ENCODE results near the gene MRAP2. TPM values are rescaled to one million over a fixed set of nuclear protein-coding genes. Genes with fewer than 3 reads are reported as not detected.
"Not testable (repeated sequence)": the region's sequence is repeated elsewhere in the genome, so short reads cannot be mapped to it uniquely, and the experiment has no call there.

Gene MRAP2
- total RNA-seq, 2 experiments from 2014 or later: not detected

DNA sequence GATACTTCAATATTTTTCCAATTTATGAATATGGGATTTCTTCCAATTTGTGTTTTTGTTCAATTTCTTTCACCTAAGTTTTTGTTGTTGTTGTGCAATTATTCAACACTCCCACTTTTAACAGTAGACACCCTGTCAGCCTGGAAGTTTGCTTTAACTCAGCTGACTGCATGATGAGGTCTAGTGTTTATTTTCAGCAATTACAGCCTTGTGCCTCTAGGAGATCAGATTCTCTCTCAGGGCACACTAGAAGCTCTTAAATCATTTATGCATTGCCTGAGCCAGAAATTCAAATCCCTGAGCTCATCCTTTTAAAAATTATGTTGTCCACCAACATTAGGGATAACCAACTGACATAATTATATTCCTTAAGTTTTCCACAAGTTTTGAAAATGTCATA lies 85.7 kb downstream of the MRAP2 start:
- Mint-ChIP-seq H3K4me1 (no peaks in the 10 kb centered on the region), H3K27ac (no peak overlapping the region), H3K36me3 (peaks cover 21% of the 10 kb centered on the region), H3K9me3 (peaks cover 8% of the 10 kb centered on the region), H3K4me3 (no peak overlapping the region), H3K27me3 (peaks cover 15% of the 10 kb centered on the region)
- no peak for DNase-seq

DNA sequence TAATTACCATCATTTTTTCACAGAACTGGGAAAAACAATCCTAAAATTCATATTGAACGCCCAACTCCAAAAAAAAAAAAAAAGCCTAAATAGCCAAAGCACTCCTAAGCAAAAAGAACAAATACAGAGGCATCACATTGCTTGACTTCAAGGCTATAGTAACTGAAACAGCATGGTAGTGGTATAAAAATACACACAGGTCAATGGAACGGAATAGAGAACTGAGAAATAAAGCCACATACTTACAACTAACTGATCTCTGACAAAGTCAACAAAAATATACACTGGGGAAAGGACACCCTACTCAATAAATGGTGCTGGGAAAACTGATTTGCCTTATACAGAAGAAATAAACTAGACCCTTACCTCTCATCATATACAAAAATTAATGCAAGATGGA lies 89.6 kb downstream of the MRAP2 start:
- Mint-ChIP-seq H3K4me1 (no peaks in the 10 kb centered on the region), H3K27ac (no peak overlapping the region), H3K4me3 (no peak overlapping the region), H3K36me3 (peaks cover 35% of the 10 kb centered on the region), H3K9me3 (no peaks in the 10 kb centered on the region), H3K27me3 (no peaks in the 10 kb centered on the region)
- DNase-seq: no peak

DNA sequence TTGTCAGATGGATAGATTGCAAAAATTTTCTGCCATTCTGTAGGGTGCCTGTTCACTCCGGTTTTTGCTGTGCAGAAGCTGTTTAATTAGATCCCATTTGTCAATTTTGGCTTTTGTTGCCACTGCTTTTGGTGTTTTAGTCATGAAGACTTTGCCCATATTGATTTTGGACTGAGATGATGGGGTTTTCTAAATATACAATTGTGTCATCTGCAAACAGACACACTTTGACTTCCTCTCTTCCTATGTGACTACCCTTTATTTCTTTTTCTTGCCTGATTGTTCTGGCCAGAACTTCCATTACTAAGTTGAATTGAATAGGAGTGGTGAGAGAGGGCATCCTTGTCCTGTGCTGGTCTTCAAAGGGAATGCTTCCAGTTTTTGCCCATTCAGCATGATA lies 96.0 kb downstream of the MRAP2 start:
- not testable (repeated sequence) for H3K27ac Mint-ChIP-seq, DNase-seq, H3K4me1 Mint-ChIP-seq, H3K4me3 Mint-ChIP-seq, H3K27me3 Mint-ChIP-seq
- Mint-ChIP-seq H3K9me3 (peaks cover 10% of the 10 kb centered on the region), H3K36me3 (peaks cover 36% of the 10 kb centered on the region)

DNA sequence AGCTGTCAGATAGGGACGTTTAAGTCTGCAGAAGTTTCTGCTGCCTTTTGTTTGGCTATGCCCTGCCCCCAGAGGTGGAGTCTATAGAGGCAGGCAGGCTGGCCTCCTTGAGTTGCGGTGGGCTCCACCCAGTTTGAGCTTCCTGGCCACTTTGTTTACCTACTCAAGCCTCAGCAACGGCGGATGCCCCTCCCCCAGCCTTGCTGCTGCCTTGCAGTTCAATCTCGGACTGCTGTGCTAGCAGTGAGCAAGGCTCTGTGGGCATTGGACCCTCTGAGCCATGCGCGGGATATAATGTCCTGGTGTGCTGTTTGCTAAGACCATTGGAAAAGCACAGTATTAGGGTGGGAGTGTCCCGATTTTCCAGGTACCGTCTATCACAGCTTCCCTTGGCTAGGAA lies 99.8 kb downstream of the MRAP2 start:
- H3K4me1 Mint-ChIP-seq, H3K27ac Mint-ChIP-seq, H3K4me3 Mint-ChIP-seq, DNase-seq, H3K27me3 Mint-ChIP-seq: not testable (repeated sequence)
- Mint-ChIP-seq H3K9me3 (peaks cover 10% of the 10 kb centered on the region), H3K36me3 (peaks cover 27% of the 10 kb centered on the region)

DNA sequence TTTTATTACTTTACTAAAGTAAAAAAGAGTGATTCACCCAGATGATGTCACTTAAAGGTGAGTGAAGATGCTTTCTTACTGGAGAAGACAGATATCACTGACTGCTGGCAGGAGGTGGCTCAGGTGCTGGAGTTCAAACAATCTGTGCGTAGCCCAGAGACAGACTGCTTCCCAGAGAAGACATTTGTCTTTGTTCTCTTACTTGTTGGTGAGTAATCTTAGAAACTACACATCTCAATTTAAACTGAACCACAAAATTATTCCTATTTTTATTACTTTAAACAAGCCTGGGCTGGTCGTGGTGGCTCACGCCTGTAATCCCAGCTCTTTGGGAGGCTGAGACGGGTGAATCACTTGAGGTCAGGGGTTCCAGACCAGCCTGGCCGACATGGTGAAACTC lies 101.7 kb downstream of the MRAP2 start:
- H3K9me3 Mint-ChIP-seq: peaks cover 6% of the 10 kb centered on the region
- no peak overlapping the region for H3K4me3 Mint-ChIP-seq
- H3K27me3 Mint-ChIP-seq: no peaks in the 10 kb centered on the region
- H3K27ac Mint-ChIP-seq: no peak overlapping the region
- peaks cover 25% of the 10 kb centered on the region for H3K36me3 Mint-ChIP-seq
- DNase-seq: no peak
- peaks cover 2% of the 10 kb centered on the region for H3K4me1 Mint-ChIP-seq

DNA sequence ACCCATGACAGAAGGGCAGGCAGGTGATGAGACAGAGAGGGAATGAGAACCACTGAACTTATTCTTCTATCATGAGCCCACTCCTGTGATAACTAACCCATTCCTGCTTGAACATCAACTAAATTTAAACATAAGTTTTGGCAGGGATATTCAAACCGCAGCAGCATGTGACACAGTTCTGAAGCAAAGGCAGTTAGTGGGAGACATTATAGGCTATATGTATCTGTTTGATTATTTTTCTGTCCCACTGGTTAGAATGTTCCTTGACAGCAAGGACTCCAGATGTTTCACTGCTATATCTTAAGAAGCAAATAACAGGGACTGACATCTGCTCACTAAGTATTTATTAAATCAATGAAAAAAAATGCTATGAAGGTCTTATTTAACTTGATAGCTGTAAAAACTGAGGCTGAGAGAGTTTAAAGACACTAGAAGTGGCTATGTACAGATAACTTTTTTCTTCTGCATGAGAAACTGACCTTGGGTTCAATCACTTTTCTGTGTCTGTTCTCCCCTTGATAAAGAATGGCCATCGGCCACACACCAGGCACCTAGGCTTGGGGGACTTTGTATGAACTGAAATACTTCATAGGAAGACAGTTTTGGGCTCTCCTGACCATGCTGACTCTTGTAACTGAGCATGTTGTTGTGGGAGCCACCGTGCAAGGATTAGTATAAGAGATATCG lies 102.9 kb downstream of the MRAP2 start:
- no peaks in the 10 kb centered on the region for H3K27me3 Mint-ChIP-seq
- peaks cover 2% of the 10 kb centered on the region for H3K4me1 Mint-ChIP-seq
- no peak overlapping the region for H3K27ac Mint-ChIP-seq
- DNase-seq: no peak
- peaks cover 3% of the 10 kb centered on the region for H3K9me3 Mint-ChIP-seq
- H3K36me3 Mint-ChIP-seq: peaks cover 24% of the 10 kb centered on the region
- H3K4me3 Mint-ChIP-seq: no peak overlapping the region

DNA sequence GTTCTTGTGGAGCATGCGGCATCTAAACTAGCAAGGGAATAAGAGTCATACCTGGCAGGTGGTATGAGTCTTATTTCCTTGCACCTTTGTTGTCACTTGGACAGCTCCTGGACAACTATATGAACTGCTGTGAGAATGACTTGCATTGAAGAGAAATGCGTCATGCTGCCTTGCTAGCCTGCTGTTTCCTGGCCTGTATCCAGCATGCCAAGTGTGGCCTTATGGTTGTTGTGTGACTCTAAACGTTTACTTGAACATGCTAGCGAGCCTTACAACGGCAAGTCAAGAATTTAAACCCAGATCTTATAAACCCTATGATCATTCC lies 103.4 kb downstream of the MRAP2 start:
- Mint-ChIP-seq H3K36me3 (peaks cover 28% of the 10 kb centered on the region), H3K9me3 (peaks cover 3% of the 10 kb centered on the region), H3K4me3 (no peak overlapping the region), H3K27me3 (no peaks in the 10 kb centered on the region), H3K4me1 (peaks cover 2% of the 10 kb centered on the region), H3K27ac (no peak overlapping the region)
- no peak for DNase-seq

DNA sequence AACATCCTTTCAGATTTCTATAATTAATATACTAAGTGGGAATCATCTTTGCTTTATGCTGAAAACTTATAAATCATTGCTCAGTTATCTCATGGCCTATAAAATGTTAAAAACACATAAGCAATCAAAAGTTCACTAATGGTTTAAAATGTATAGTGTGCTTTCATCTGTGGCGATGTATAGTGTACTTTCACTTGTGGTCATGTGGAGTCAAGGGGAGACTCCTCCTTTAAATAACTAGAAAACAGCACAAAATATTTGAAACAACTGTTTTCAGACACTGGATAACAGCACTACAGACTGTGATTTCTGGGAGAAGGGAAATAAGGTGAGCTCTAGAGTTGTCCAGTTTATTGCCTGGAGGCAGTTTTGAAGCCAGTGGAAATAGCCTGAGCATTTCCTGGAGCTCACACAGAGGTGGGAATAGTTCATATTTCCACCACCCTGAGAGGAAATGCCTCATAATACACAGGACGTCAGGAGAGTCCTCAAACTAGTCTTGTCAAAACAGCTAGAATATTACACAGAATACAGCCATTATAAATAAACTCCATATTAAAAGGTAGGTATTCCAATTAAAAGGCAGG lies 104.5 kb downstream of the MRAP2 start:
- Mint-ChIP-seq H3K27me3 (no peaks in the 10 kb centered on the region), H3K4me3 (no peak overlapping the region), H3K27ac (no peak overlapping the region), H3K36me3 (peaks cover 19% of the 10 kb centered on the region), H3K4me1 (peaks cover 2% of the 10 kb centered on the region), H3K9me3 (no peaks in the 10 kb centered on the region)
- no peak for DNase-seq

DNA sequence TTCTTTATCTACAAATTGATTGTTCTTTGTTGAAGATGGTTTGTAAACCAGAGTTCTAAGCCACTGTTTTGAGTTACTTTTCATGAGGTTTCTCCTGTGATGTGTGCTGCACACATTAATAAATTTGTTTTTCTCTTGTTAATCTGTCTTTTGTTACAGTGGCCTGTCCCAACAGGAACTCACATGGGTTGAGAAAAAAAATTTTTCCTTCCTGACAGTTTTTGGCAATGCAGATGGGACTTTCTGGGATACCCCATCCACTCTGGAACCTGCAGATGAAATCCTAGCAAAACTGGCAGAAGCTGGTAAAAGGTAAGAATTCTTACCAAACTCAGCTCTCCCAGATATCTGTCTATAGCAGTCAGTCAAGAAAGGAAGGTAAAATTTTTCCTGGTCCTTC lies 105.7 kb downstream of the MRAP2 start:
- Mint-ChIP-seq H3K4me1 (peaks cover 2% of the 10 kb centered on the region), H3K27me3 (no peaks in the 10 kb centered on the region), H3K4me3 (no peak overlapping the region), H3K9me3 (no peaks in the 10 kb centered on the region), H3K36me3 (peaks cover 11% of the 10 kb centered on the region), H3K27ac (no peak overlapping the region)
- DNase-seq: no peak

Other genes starting within 250 kb of the MRAP2 start
- not detected for gene RIPPLY2, start 180.4 kb upstream of the MRAP2 start, total RNA-seq
- 10 to 100 TPM; 30.1 to 32.1 TPM for gene CYB5R4, start 174.1 kb upstream of the MRAP2 start, total RNA-seq
- gene CEP162, start 193.9 kb downstream of the MRAP2 start, total RNA-seq: 1 to 10 TPM; 6.8 to 7.0 TPM